Peyer's patch (tissue), 4 donors: ENCODE data around the gene CERS4. TPM values are rescaled to one million over a fixed set of nuclear protein-coding genes. Genes with fewer than 3 reads are reported as not detected.
A peak's percentile ranks its signal among the peaks of the same experiment; 100 is the strongest.

Experiments
- DNase-seq, 3 donors: peaks; one replicate each; pipeline ENCODE4 v3.0.0-alpha.2; 2017 to 2019
- H3K27ac ChIP-seq, 4 donors: fragments of 200-600 bp; sonication (generic); one replicate each; pipeline ENCODE4 v1.5.1; 2016 to 2019
- H3K27me3 ChIP-seq, 2 donors: fragments of 200-600 bp; sonication (generic); one replicate each; pipeline ENCODE4 v1.5.1; 2019
- H3K36me3 ChIP-seq, 3 donors: fragments of 200-600 bp; sonication (generic); one replicate each; pipeline ENCODE4 v1.5.1; 2016 to 2019
- H3K4me1 ChIP-seq, 4 donors: fragments of 200-600 bp; sonication (generic); one replicate each; pipeline ENCODE4 v1.5.1; 2016 to 2019
- H3K4me3 ChIP-seq, 4 donors: fragments of 200-600 bp; sonication (generic); 1 replicate in 3 of 4; 2 replicates in 1 of 4; pipeline ENCODE4 v1.5.1; 2016 to 2019; ENCODE audit warnings: mild to moderate bottlenecking in 1 of 4
- H3K9me3 ChIP-seq, 4 donors: fragments of 200-600 bp; sonication (generic); one replicate each; pipeline ENCODE4 v1.5.1; 2016 to 2019; ENCODE audit warnings: mild to moderate bottlenecking in 1 of 4
- CTCF ChIP-seq, 6 experiments: fragments of 450-650 bp in 4 of 6; fragments of 200-600 bp in 2 of 6; sonication (generic) in 1 of 6; IDR thresholded peaks; one replicate each; pipeline ENCODE4 v1.5.1; 2017 to 2019; ENCODE audit warnings: antibody characterized with exemption in 6 of 6, mild to moderate bottlenecking in 3 of 6, moderate library complexity in 1 of 6
- POLR2A ChIP-seq, 2 donors: fragments of 450-650 bp; IDR thresholded peaks; one replicate each; pipeline ENCODE4 v1.5.1; 2017; ENCODE audit warnings: antibody characterized with exemption in 2 of 2, mild to moderate bottlenecking in 2 of 2, moderate library complexity in 2 of 2
- total RNA-seq, 4 donors: library from RNA; depleted of rRNA; stranded (reverse); fragments of >200 nt; gene quantifications; one replicate each; pipeline ENCODE4 v1.1.0, GENCODE V29; 2016

Gene CERS4
- total RNA-seq, 4 donors from 2014 or later = 6.8 to 41.3 (median 11.7) TPM

DNA sequence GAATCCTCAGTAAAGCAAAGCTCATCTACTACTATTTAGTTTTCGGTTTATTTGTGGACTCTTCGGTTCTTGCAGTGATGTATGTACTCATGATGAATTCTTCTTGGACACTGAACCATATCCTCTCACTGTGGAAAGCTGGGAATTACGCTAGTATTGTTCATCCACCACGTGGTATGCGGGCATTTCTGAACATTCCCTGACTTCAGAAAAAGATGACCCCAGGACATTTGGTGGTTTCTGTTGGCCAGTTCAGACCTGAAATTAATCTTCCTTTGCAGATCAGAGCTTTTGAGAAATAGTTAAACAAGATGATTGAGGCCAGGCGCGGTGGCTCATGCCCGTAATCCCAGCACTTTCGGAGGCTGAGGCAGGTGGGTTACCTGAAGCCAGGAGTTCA lies 34.5 kb upstream of the CERS4 start:
- Histone ChIP-seq H3K4me1 (no peaks in the 10 kb centered on the region), H3K36me3 (no peaks in the 10 kb centered on the region)

DNA sequence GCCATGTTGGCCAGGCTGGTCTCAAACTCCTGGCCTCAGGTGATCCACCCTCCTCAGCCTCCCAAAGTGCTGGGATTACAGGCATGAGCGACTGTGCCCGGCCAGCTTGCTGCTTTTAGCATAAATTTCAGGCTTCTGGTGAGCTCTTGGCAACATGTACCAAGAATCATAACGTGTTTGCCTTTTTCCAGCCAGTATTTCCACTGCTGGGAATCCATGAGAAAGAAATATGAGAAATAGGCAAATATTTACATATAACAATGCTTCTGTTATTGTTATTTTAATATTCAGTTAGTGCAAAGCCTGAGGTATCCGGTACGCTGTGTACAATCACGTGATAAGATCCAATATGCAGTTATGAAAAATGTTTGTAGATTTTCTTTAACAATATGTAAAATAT lies 29.2 kb upstream of the CERS4 start:
- Histone ChIP-seq H3K36me3 (no peaks in the 10 kb centered on the region), H3K9me3 (no peaks in the 10 kb centered on the region), H3K4me3 (no peak overlapping the region), H3K27ac (no peak overlapping the region), H3K27me3 (no peaks in the 10 kb centered on the region), H3K4me1 (no peaks in the 10 kb centered on the region)
- no peak for TF ChIP-seq POLR2A (IDR thresholded peaks at IDR 0.05)
- DNase-seq = no peak

More for the DNA sequence above, 34.5 kb upstream of the CERS4 start:
- no peaks in the 10 kb centered on the region for H3K9me3 ChIP-seq
- no peak overlapping the region for H3K27ac ChIP-seq
- no peak for TF ChIP-seq CTCF (IDR thresholded peaks at IDR 0.05)
- TF ChIP-seq POLR2A (IDR thresholded peaks at IDR 0.05) = no peak
- no peaks in the 10 kb centered on the region for H3K27me3 ChIP-seq
- H3K4me3 ChIP-seq = no peak overlapping the region
- DNase-seq = no peak

- DNase-seq = no peak
- no peak for TF ChIP-seq CTCF (IDR thresholded peaks at IDR 0.05)
- Histone ChIP-seq H3K27me3 (no peaks in the 10 kb centered on the region), H3K4me1 (no peaks in the 10 kb centered on the region), H3K36me3 (no peaks in the 10 kb centered on the region), H3K9me3 (no peaks in the 10 kb centered on the region), H3K27ac (no peak overlapping the region), H3K4me3 (no peak overlapping the region)
Observed at GRCh38 chr19:8184274-8184673, 24.9 kb upstream of the CERS4 start.

GRCh38 chr19:8185343-8186068 lies 23.7 kb upstream of the CERS4 start:
- H3K27me3 ChIP-seq = no peaks in the 10 kb centered on the region
- DNase-seq = no peak
- H3K4me1 ChIP-seq = no peaks in the 10 kb centered on the region
- no peaks in the 10 kb centered on the region for H3K9me3 ChIP-seq
- TF ChIP-seq POLR2A (IDR thresholded peaks at IDR 0.05) = no peak
- TF ChIP-seq CTCF (IDR thresholded peaks at IDR 0.05) = no peak
- H3K27ac ChIP-seq = no peak overlapping the region
- H3K36me3 ChIP-seq = no peaks in the 10 kb centered on the region
- H3K4me3 ChIP-seq = no peak overlapping the region

DNA sequence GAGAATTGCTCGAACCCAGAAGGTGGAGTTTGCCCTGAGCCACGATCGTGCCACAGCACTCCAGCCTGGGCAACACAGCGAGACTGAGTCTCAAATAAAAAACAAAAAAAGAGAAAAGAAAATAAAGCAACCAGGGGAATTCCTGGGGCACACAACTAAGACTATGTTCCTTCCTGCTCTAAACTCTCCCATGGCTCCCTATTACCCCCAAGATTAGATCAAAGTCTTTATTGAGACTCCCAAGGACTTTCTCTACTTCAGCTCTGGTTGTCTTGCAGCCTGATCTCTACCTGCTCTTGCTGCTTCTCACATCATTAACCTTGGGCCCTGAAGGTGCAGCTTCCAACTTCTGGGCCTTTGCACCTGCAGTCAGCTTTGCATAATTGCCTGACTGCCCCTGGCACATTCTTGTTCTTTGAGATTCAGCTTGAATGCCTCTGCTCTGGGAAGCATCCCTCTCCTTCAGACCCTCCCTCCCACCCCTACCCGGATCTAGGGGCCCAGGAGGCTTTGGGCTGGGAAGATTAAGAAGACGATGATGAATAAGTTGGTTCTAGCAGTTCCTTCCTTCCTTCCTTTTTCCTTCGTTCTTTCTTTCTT lies 16.8 kb upstream of the CERS4 start:
- Histone ChIP-seq H3K4me3 (no peak overlapping the region), H3K36me3 (no peaks in the 10 kb centered on the region), H3K9me3 (no peaks in the 10 kb centered on the region), H3K27me3 (no peaks in the 10 kb centered on the region), H3K4me1 (peaks cover 0 to 31% (median 6%) of the 10 kb centered on the region in 4 donors), H3K27ac (peak overlapping the region in 1 of 4 donors; percentile 90)
- DNase-seq = peak in 2 of 3 donors; percentile 55 to 57
- no peak for TF ChIP-seq CTCF (IDR thresholded peaks at IDR 0.05)
- TF ChIP-seq POLR2A (IDR thresholded peaks at IDR 0.05) = no peak

DNA sequence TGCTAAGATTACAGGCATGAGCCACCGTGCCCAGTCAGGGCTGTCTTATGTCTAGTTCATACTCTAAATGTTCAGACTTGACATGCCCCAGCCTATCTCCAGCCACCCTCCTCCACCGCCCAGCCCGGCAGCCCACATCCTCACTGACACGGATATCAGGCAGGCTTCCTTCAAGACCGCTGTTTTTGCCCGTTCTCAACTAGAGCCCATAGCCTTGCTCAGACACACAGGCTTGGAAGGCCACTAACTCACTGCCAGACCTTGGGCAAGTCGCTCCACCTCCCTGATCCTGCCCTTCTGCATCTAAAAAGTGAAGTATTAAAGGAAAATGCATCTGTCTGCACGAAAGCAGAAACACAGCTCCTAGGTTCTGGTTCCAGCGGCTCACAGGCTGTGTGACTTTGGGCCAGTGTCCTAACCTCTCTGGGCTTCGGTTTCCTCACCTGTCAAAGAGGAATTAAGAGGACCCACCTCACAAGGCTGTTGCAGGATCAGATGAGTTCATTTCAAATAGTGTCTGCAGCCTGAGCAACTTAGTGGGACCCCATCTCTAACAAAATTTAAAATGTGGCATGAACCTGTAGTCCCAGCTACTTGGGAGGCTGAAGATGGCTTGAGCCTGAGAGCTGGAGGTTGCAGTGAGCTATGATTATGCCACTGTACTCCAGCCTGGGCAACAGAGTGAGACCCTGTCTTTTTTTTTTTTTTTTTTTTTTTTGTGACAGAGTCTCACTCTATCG lies 14.5 kb upstream of the CERS4 start:
- peak in 2 of 3 donors; percentile 80 to 88 for DNase-seq
- H3K9me3 ChIP-seq = no peaks in the 10 kb centered on the region
- TF ChIP-seq POLR2A (IDR thresholded peaks at IDR 0.05) = no peak
- TF ChIP-seq CTCF (IDR thresholded peaks at IDR 0.05) = no peak
- H3K4me3 ChIP-seq = peak overlapping the region in 2 of 4 donors; percentile 11 to 37
- peak overlapping the region; percentile 49 to 90 (median 72) for H3K27ac ChIP-seq
- H3K4me1 ChIP-seq = peaks cover 0 to 31% (median 6%) of the 10 kb centered on the region in 4 donors
- H3K36me3 ChIP-seq = no peaks in the 10 kb centered on the region
- no peaks in the 10 kb centered on the region for H3K27me3 ChIP-seq
